K562 (cell line): ENCODE measurements around the gene NRSN2.

ENCODE experiments used
- CEBPG ChIP-seq, 3 experiments: fragments of 200-800 bp in 1 of 3; sonication (Bioruptor generic) in 1 of 3; sonication (generic) in 1 of 3; formaldehyde crosslinking in 1 of 3; IDR thresholded peaks in 2 of 3; conservative IDR thresholded peaks in 1 of 3; 2 replicates each; pipeline versions ENCODE4 v1.6.1 to v1.8.0; 2016 to 2022; ENCODE audit warnings: missing compliant biosample characterization in 2 of 3, missing genetic modification characterization in 2 of 3, mild to moderate bottlenecking in 1 of 3, missing genetic modification reagents in 1 of 3
- ZBTB1 ChIP-seq: sonication (generic); formaldehyde crosslinking; IDR thresholded peaks from 2 replicates; pipeline ENCODE4 v1.8.1; 2023; ENCODE audit warnings: missing genetic modification reagents, low read depth, mild to moderate bottlenecking, borderline replicate concordance
- TF ChIP-seq, protein P1 (sequence below), 2 experiments: IDR thresholded peaks; 2 replicates each; pipeline ENCODE4 v1.6.1; 2011; ENCODE audit warnings: borderline replicate concordance in 1 of 2, control low read depth in 1 of 2, low read depth in 1 of 2, low read length in 1 of 2, mild to moderate bottlenecking in 1 of 2, mixed read lengths in 1 of 2, moderate library complexity in 1 of 2; ENCODE audit not compliant: insufficient read depth in 1 of 2, insufficient read length in 1 of 2, poor library complexity in 1 of 2, severe bottlenecking in 1 of 2; ENCODE audit errors: extremely low read depth in 1 of 2

GRCh38 chr20:348972-349841 is 2.3 kb downstream of the NRSN2 start:
- TF ChIP-seq ZBTB1 (no peak), CEBPG (CRISPR knock-in tag; IDR thresholded peaks at IDR 0.05) (no peak), CEBPG (tag; conservative IDR thresholded peaks at IDR 0.05 in 1 of 2, IDR thresholded peaks at IDR 0.05 in 1 of 2) (no peak)
- TF ChIP-seq, protein P1, sequence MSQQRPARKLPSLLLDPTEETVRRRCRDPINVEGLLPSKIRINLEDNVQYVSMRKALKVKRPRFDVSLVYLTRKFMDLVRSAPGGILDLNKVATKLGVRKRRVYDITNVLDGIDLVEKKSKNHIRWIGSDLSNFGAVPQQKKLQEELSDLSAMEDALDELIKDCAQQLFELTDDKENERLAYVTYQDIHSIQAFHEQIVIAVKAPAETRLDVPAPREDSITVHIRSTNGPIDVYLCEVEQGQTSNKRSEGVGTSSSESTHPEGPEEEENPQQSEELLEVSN (IDR thresholded peaks at IDR 0.05; ENCODE audit: borderline replicate concordance in 1 of 2, extremely low read depth in 1 of 2, insufficient read depth in 1 of 2, insufficient read length in 1 of 2, low read depth in 1 of 2, low read length in 1 of 2, poor library complexity in 1 of 2, severe bottlenecking in 1 of 2): no peak
